ENCODE data around the gene ITLN1.
"Not testable (repeated sequence)": the region's sequence is repeated elsewhere in the genome, so short reads cannot be mapped to it uniquely, and the experiment has no call there.

- TF ChIP-seq CTCF (IDR thresholded peaks at IDR 0.05; ENCODE audit: poor library complexity); EZH2 (IDR thresholded peaks at IDR 0.05; ENCODE audit: borderline replicate concordance); EZH2phosphoT487 (IDR thresholded peaks at IDR 0.05; ENCODE audit: low read depth, severe bottlenecking, unreplicated experiment): not testable (repeated sequence)
These were observed 17.3 kb downstream of the ITLN1 start for GRCh38 chr1:160867651-160868050.

Data from hepatocyte (in vitro differentiated cells).